Measurements from ENCODE around the gene C16orf92.
"Not testable (repeated sequence)": the region's sequence is repeated elsewhere in the genome, so short reads cannot be mapped to it uniquely, and the experiment has no call there.

DNA sequence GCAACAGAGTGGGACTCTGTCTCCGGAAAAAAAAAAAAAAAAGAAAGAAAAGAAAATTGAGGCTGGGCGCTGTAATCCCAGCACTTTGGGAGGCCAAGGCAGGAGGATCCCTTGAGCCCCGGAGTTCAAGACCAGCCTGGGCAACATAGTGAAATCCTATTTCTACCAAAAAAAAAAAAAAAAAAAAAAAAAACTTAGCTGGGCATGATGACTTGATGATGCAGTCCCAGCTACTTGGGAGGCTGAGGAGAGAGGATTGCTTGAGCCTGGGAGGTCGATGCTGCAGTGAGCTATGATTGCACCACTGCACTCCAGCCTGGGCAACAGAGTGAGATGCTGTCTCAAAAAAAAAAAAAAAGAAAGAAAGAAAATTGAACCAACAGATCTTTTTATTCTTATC, 5.1 kb upstream of the C16orf92 start:
- TF ChIP-seq, protein P1, sequence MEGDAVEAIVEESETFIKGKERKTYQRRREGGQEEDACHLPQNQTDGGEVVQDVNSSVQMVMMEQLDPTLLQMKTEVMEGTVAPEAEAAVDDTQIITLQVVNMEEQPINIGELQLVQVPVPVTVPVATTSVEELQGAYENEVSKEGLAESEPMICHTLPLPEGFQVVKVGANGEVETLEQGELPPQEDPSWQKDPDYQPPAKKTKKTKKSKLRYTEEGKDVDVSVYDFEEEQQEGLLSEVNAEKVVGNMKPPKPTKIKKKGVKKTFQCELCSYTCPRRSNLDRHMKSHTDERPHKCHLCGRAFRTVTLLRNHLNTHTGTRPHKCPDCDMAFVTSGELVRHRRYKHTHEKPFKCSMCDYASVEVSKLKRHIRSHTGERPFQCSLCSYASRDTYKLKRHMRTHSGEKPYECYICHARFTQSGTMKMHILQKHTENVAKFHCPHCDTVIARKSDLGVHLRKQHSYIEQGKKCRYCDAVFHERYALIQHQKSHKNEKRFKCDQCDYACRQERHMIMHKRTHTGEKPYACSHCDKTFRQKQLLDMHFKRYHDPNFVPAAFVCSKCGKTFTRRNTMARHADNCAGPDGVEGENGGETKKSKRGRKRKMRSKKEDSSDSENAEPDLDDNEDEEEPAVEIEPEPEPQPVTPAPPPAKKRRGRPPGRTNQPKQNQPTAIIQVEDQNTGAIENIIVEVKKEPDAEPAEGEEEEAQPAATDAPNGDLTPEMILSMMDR (IDR thresholded peaks at IDR 0.05), result not testable (repeated sequence)
- TF ChIP-seq POLR2A, POLR2AphosphoS5 (IDR thresholded peaks at IDR 0.05): not testable (repeated sequence)
